HG02938 (cell line): ENCODE measurements around the gene SOAT2.
A peak's percentile ranks its signal among the peaks of the same experiment; 100 is the strongest.

ENCODE experiments used
- ATAC-seq: cut with Tn5 transposase; IDR thresholded peaks from one replicate; pipeline ENCODE4 v1.9.1; 2021; ENCODE audit warnings: mild to moderate bottlenecking, moderate library complexity; ENCODE audit not compliant: unreplicated experiment

SOAT2 gene, protein sequence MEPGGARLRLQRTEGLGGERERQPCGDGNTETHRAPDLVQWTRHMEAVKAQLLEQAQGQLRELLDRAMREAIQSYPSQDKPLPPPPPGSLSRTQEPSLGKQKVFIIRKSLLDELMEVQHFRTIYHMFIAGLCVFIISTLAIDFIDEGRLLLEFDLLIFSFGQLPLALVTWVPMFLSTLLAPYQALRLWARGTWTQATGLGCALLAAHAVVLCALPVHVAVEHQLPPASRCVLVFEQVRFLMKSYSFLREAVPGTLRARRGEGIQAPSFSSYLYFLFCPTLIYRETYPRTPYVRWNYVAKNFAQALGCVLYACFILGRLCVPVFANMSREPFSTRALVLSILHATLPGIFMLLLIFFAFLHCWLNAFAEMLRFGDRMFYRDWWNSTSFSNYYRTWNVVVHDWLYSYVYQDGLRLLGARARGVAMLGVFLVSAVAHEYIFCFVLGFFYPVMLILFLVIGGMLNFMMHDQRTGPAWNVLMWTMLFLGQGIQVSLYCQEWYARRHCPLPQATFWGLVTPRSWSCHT

DNA sequence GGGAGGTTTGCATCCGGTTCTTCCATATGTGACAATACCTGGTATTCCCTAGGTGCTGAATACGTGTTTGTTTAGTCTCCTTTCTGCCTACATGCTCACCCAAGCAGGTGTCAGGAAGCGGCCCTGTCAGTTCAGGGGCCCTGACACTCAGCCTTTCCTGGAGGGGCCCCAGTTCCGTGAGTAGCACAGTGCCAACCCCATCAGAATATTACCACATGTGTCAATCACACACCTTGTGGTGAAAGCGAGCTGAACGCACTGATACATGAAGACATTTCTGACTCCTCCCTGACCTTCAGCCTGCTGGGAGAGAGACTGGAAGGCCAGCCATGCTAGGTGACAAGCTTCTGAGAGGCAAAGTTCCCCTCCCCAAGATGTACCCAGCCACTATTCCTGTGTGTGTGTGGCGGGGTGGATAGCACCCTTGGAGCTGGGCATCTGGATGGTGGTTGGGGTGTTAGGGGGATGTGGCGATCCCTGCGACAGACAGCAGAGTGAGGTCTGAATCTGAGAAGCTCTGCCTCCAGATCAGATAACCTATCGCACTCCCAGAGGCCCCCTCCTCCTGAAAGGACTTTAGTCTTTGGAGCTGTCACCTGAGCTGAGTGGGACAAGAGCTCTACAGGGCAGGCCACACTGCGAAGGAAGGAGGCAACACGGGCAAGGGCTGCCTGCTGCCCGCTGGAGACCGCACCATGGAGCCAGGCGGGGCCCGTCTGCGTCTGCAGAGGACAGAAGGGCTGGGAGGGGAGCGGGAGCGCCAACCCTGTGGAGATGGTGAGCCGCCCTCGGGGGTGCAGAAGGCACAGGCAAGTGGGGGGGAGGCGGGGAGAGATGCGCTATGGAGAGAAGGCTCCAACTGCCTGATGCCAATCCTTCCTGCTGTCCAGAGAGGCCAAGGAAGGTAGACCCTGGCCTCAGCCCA is at the start of gene SOAT2:
TSS of gene SOAT2 (plus strand) at position 604 of the 925 bp plus-strand sequence. CDS start at position 696, 92 bp downstream.
- peak; percentile 45 for ATAC-seq

DNA sequence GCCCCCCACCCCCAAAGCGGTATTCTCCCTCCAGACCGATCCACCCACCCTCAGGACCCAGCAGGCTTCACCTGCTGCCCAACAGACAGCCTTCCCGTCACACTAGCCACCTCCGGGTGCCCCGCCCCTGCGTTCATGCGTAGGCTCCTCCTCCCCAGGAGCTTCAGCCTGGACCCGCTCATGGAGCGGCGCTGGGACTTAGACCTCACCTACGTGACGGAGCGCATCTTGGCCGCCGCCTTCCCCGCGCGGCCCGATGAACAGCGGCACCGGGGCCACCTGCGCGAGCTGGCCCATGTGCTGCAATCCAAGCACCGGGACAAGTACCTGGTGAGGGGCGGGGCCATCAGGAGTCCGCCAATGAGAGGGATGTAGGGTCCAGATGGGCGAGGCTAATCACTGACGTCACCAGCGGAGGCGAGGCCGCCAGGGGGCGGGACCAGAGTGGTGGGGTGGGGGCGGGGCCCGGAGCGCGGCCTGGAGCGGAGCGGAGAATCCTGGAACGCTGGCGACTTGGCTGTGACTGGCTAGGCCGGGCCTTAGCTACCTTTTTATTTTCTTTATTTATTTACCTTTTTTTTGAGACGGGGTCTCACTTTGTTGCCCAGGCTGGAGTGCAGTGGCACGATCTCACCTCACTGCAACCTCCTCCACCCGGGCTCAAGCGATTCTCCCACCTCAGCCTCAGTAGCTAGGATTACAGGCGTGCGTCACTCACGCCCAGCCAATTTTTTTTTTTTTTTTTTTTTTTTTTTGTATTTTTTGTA is 49.0 kb upstream of the SOAT2 start:
- peak; percentile 75 for ATAC-seq

DNA sequence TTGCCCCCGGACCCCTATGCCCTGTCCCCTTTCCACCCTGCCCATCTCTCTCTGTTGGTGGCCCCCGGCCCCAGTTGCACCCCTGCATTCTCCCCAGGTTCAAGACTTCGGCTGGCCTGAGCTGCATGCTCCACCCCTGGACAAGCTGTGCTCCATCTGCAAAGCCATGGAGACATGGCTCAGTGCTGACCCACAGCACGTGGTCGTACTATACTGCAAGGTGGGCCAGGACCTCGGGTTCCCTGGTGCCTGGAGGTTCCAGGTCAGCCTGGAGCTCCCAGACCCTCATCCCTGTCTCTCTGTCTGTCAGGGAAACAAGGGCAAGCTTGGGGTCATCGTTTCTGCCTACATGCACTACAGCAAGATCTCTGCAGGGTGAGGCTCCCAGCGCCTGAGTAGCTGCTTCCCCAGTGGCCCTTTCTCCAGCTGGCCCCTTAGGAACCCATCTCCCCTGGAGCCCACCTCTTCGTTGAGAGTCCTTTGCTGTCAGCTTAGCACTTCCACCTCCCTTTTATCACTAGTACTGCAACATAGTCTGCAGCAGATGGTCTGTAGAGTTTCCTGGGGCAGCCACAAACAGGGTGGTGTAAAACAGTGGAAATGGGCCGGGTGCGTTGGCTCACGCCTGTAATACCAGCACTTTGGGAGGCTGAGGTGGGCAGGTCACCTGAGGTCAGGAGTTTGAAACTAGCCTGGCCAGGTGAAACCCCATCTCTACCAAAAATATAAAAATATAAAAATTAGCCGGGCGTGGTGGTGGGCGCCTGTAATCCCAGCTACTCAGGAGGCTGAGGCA is 47.6 kb upstream of the SOAT2 start:
- no peak for ATAC-seq

DNA sequence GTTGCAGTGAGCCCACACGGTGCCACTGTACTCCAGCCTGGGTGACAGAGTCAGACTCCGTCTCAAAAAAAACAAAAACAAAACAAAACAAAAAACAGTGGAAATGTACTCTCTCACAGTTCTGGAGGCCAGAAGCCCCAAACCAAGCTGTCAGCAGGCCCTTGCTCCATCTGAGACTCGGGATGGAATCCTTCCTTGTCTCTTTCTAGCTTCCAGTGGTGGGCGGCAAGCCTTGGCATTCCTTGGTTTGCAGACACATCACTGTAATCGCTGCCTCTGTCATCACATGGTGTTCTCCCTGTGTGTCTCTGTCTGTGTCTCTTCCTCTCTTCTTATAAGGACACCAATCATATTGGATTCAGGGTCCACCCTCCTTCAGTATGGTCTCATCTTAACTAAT is 47.0 kb upstream of the SOAT2 start:
- no peak for ATAC-seq

DNA sequence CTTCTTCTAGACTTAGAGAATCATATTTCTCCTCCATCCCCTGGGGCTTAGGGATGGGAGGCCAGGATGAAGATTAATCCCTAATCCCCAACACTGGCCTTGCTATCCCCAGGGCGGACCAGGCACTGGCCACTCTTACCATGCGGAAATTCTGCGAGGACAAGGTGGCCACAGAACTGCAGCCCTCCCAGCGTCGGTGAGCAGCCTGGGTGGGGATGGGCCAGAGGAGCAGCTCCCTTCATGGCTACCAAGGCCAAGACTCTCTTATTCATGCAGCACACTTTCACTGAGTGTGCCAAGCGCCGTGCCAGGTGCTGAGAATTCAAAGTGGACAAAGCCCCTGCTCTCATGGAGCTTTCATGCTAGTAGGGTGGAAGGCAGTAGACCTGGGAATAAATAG is 46.4 kb upstream of the SOAT2 start:
- no peak for ATAC-seq

DNA sequence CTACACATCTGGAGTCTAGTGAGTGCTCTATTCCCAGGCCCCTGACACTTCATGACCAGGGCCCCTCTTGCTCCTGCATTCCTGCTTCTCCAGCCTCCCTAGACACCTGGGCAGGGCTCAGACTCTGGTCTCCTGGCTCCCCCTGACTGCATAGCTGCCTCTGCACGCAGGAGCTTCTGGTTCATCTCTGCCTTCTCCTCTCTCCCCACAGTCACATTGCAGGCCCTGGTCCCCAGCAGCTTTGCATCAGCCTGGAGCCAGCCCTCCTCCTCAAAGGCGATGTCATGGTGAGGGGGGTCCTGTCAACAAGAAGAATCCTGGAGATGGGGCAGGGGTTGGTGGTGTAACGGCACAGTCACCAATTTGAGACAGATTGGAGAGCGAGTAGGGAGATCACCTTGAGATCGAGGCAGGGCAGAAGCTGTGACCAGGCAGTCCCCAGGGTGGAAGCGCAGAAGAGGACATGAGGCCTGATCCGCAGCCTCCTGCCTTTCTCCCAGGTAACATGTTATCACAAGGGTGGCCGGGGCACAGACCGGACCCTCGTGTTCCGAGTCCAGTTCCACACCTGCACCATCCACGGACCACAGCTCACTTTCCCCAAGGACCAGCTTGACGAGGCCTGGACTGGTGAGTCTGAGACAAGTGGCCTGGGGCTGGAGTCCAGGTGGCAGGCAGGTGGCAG is 45.3 kb upstream of the SOAT2 start:
- no peak for ATAC-seq

DNA sequence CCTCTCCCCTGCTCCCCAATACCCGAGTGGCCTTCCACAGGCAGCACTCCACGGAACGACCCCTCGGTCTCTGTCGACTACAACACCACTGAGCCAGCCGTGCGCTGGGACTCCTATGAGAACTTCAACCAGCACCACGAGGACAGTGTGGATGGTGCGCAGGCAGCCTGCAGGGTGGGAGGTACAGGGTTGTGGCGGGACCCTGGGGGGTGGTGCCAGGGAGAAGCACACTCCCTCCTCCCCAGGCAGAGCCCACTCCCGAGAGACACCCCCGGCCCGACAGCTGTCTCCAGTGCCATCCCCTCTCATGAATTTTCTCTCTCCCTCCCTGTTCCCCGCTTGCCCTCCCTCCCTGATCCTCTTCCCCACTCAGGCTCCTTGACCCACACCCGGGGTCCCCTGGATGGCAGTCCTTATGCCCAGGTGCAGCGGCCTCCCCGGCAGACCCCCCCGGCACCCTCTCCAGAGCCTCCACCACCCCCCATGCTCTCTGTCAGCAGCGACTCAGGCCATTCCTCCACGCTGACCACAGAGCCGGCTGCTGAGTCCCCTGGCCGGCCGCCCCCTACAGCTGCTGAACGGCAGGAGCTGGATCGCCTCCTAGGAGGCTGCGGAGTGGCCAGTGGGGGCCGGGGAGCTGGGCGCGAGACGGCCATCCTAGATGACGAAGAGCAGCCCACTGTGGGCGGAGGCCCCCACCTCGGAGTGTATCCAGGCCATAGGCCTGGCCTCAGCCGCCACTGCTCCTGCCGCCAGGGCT is 44.4 kb upstream of the SOAT2 start:
- ATAC-seq: no peak

DNA sequence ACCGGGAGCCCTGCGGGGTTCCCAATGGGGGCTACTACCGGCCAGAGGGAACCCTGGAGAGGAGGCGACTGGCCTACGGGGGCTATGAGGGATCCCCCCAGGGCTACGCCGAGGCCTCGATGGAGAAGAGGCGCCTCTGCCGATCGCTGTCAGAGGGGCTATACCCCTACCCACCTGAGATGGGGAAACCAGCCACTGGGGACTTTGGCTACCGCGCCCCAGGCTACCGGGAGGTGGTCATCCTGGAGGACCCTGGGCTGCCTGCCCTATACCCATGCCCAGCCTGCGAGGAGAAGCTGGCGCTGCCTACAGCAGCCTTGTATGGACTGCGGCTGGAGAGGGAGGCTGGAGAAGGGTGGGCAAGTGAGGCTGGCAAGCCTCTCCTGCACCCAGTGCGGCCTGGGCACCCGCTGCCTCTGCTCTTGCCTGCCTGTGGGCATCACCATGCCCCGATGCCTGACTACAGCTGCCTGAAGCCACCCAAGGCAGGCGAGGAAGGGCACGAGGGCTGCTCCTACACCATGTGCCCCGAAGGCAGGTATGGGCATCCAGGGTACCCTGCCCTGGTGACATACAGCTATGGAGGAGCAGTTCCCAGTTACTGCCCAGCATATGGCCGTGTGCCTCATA is 43.7 kb upstream of the SOAT2 start:
- no peak for ATAC-seq

DNA sequence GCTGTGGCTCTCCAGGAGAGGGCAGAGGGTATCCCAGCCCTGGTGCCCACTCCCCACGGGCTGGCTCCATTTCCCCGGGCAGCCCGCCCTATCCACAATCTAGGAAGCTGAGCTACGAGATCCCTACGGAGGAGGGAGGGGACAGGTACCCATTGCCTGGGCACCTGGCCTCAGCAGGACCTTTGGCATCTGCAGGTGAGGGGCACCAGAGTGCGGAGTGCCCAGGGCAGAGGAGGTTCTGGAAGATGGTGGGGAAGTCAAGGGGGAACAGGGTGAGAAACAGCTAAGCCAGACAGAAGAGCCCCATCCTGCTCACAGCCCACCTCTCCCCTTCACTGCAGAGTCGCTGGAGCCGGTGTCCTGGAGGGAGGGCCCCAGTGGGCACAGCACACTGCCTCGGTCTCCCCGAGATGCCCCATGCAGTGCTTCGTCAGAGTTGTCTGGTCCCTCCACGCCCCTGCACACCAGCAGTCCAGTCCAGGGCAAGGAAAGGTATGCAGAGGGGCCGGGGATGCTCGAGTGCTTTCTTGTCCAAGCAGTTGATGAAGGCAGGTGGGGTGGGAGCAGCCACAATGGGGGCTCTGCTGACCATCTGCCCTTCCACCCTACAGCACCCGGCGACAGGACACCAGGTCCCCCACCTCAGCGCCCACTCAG is 43.1 kb upstream of the SOAT2 start:
- ATAC-seq: no peak

DNA sequence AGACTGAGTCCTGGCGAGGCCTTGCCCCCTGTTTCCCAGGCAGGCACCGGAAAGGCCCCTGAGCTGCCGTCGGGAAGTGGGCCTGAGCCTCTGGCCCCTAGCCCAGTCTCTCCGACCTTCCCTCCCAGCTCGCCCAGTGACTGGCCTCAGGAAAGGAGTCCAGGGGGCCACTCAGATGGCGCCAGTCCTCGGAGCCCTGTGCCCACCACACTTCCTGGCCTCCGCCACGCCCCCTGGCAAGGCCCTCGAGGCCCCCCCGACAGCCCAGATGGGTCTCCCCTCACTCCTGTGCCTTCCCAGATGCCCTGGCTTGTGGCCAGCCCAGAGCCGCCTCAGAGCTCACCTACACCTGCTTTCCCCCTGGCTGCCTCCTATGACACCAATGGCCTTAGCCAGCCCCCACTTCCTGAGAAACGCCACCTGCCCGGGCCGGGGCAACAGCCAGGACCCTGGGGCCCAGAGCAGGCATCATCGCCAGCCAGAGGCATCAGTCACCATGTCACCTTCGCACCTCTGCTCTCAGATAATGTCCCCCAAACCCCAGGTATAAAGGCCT is 42.5 kb upstream of the SOAT2 start:
- ATAC-seq: no peak

DNA sequence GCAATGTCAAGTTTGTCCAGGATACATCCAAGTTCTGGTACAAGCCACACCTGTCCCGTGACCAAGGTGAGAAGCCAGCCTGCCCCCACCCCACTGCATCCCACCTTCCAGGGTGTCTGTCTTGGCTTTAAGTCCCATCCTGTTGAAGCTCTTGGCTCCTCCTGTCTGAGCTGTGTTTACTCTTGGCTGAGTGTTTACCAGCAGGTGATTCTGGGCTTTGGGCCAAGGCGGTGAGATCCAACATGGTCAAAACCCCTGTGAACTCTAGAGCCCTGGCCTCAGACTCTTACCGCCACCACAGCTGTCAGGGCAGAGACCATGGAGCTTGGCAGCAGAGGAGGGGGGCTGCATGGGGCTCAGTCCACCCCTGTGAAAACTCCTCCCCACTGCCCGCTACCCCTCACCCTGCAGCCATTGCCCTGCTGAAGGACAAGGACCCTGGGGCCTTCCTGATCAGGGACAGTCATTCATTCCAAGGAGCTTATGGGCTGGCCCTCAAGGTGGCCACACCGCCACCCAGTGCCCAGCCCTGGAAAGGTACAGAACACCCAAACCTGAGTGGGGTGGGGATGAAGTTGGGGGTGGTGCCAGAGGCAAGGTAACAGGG is 41.8 kb upstream of the SOAT2 start:
- ATAC-seq: no peak

DNA sequence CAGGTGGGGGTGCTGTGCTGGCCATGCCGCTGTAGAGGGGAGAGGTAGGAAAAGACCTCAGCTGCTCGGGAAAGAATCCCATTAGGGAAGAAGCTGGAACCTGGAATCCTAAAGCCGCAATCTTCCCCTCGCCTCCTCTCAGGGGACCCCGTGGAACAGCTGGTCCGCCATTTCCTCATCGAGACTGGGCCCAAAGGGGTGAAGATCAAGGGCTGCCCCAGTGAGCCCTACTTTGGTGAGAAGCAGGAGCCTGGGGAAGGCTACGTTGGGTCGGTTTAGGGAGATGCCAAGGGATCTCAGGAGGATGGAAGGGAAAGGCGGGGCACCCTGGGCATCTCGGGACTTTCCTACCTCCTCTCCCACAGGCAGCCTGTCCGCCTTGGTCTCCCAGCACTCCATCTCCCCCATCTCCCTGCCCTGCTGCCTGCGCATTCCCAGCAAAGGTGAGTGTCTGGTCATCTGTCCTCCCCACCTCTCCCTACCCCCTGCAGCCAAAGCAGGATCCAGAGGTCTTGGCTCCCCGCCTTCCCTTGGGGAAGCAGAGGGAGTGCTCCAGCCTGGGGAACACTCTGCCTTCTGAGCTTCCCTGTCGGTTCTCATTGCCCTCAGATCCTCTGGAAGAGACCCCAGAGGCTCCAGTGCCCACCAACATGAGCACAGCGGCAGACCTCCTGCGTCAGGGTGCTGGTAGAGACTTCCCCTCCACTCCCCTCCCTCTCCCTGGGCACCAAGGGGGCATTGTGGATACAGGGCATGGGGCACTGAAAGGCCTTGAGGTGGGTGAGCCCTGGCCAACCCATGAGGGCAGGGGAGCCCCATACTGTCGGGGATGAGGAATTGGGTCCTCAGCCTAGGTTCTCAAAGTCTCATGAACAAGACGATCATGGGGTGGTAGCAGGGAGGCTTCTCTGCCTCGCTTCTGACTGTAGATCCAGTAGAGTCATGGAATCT is 41.0 kb upstream of the SOAT2 start:
- no peak for ATAC-seq

DNA sequence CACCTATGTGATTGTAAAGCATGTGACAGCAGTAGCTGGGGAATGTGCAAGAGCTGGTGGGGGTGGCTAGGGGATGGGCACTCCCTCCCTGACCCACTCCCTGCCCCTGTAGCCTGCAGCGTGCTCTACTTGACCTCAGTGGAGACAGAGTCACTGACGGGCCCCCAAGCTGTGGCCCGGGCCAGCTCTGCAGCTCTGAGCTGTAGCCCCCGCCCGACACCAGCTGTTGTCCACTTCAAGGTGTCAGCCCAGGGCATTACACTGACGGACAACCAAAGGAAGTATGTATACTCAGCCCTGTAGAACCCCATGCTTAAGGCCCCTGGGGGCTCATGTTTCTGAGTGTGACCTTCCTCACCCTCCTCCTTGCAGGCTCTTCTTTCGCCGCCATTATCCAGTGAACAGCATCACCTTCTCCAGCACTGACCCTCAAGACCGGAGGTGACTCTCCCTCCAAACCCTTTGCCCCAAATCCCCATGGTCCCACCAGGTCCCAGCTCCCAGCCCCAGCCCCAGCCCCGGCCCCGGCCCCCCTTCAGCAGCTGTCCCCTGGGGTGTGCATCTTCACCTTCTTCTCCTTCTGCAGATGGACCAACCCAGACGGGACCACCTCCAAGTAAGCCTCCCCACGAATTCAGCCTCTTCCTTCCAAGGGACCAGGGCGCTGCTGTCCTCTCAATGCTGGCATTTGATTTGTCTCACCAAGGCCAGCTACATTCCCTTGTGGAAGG is 40.1 kb upstream of the SOAT2 start:
- no peak for ATAC-seq

DNA sequence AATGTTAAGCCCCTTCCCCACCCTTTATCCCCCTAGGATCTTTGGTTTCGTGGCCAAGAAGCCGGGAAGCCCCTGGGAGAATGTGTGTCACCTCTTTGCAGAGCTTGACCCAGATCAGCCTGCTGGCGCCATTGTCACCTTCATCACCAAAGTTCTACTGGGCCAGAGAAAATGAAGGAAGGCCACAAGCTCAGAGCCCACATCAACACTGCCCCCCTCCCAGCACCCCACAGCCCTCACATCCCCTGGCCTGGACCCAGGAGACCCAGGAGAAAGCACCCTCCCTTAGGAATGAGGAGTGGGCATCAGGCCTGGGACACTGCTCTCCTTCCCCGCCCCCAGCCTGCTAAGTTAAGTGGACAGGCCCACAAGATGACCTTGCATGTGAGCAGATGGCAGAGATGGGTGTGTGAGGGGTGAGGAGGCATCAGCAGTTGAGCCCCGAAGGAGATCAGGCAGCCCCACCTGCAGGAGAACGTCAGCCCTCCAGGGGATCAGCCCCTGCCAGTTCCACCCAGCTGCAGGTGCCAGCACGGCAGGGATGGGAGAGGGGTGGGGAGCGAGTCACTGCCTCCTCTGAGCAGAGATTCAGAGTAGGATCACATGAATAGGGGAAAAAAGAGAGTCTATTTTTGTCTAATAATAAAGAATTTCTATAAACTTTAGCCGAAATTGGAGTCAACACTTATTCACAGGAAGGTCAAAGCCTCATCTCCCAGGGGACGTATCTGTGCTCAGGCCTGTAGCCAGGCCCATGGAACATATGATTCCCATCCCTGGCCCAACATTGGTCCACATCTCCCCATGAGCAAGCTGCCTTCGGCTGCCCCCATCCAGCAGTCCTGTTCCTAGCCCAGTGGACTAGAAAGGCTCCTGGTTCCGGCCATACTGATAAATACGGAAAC is 39.3 kb upstream of the SOAT2 start:
- no peak for ATAC-seq
